ENCODE measurements around the gene P3R3URF.

GRCh38 chr1:46188295-46189030 is 12.2 kb upstream of the P3R3URF start:
- TF ChIP-seq EZH2phosphoT487 (IDR thresholded peaks at IDR 0.05; ENCODE audit: borderline replicate concordance), result no peak
- TF ChIP-seq CTCF (conservative IDR thresholded peaks at IDR 0.05; ENCODE audit: low read length), result no peak

Data from Loucy (cell line).